B cell (primary cell): ENCODE results near the gene SREK1.

Experiments
- CTCF ChIP-seq: fragments of 200-600 bp; IDR thresholded peaks from one replicate; pipeline ENCODE4 v1.8.0; 2022; ENCODE audit warnings: antibody characterized with exemption, mild to moderate bottlenecking
- EZH2 ChIP-seq: IDR thresholded peaks from 2 replicates; pipeline ENCODE4 v1.6.1; 2012; ENCODE audit warnings: borderline replicate concordance, low read depth, mild to moderate bottlenecking, moderate library complexity, low read length; ENCODE audit not compliant: insufficient read depth, poor library complexity, severe bottlenecking

GRCh38 chr5:66230551-66230950, 86.5 kb downstream of the SREK1 start:
- TF ChIP-seq EZH2: no peak
- no peak for TF ChIP-seq CTCF
